ENCODE results near the gene TGFBRAP1. TPM values are rescaled to one million over a fixed set of nuclear protein-coding genes. Genes with fewer than 3 reads are reported as not detected.

The TGFBRAP1 gene
- total and polyA plus RNA-seq, 9 of the 15 experiments (the other 6 are each of a cell fraction or from before 2014, with no cell fraction given), result 3.7 to 18.0 (median 11.0) TPM

DNA sequence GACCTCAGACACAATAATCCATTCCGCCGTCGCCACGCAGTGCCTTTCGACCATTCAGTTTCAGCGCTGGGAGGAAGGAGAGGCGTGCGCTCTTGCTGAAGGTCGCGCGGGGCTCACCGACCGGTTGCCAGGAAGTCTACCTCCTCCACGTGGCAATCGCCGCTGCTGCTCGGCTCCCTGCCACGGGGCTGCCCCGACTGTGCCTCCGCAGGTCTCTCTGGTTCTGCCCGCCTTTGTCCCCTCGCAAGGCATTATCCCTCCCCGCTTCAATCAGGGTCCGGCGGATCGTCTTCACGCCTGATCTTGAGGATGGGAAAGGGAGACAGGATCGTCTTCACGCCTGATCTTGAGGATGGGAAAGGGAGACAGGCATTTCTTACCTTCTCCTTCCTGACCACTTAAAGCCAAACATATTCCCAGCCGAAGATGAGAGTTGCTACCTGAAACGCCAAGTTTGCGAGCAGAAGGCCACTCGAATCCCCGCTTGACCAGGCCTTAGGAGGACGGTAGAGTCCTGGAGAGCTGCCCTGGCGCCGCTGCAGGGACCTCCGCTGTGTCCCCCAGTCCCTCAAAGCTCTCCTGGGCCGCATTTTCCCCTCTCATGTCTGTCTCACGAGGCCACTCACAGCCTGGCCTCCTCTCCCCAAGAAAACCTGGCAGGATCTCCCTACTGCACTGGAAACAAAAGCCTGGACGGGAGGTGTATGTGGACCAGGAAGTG lies 92.3 kb downstream of the TGFBRAP1 start:
- H3K4me3 ChIP-seq, result no peak overlapping the region
- H3K79me2 ChIP-seq (ENCODE audit: control insufficient read depth, insufficient read depth, low read length), result no peaks in the 10 kb centered on the region
- ChIA-PET CTCF (ENCODE audit: low intra/inter-chr PET ratio) (interaction anchor here (1.1 kb wide), 1 partner anchor 123 kb away, joined by 5 read pairs; no protein-coding TSS in a partner anchor), POLR2A (no interaction called here)
- DNase-seq (ENCODE audit: extremely low read depth in 1 of 4, low spot score in 3 of 4), result no peak
- no peak for FAIRE-seq
- no peaks in the 10 kb centered on the region for H3K9me1 ChIP-seq (ENCODE audit: control insufficient read depth, insufficient read depth, low read length)
- H3K9me3 ChIP-seq (replicated peaks; ENCODE audit: control insufficient read depth, insufficient read depth, low read depth, low read length), result no peaks in the 10 kb centered on the region
- WGBS (ENCODE audit: insufficient coverage, low coverage, missing lambda C conversion rate), result 47% methylated on average over 30 of the region's 41 CpGs
- 0 out of 4 replicates have a peak overlapping the region, but pooled peaks of 1 of the 2 experiments have one; percentile 12 for H3K9ac ChIP-seq (ENCODE audit: insufficient read depth in 1 of 2, low read depth in 2 of 2, low read length in 2 of 2)
- H3K27ac ChIP-seq (ENCODE audit: extremely low read depth, low read depth, low read length), result no peak overlapping the region
- peaks cover 5% of the 10 kb centered on the region; the same call in 1 of the 2 replicates for H4K20me1 ChIP-seq (replicated peaks; ENCODE audit: control insufficient read depth, insufficient read depth, low read length)
- no peaks in the 10 kb centered on the region for H3K36me3 ChIP-seq (ENCODE audit: control insufficient read depth, insufficient read depth, low read length)
- no peak overlapping the region for H3K4me2 ChIP-seq (ENCODE audit: insufficient read depth, low read length)
- no peak for ATAC-seq
- in situ Hi-C loops (cut with MboI), result no loop called here
- TF ChIP-seq FOXJ3 (CRISPR knock-in tag; IDR thresholded peaks at IDR 0.05) (no peak), MTF1 (CRISPR knock-in tag; IDR thresholded peaks at IDR 0.05; ENCODE audit: borderline replicate concordance) (no peak), BRD9 (IDR thresholded peaks at IDR 0.05; ENCODE audit: low read depth, partially characterized antibody) (no peak), NR1H2 (CRISPR knock-in tag; IDR thresholded peaks at IDR 0.05) (no peak), ZNF140 (CRISPR knock-in tag; IDR thresholded peaks at IDR 0.05) (no peak), HCFC1 (IDR thresholded peaks at IDR 0.05; ENCODE audit: low read depth, low read length) (no peak)
- TF ChIP-seq, protein P1, sequence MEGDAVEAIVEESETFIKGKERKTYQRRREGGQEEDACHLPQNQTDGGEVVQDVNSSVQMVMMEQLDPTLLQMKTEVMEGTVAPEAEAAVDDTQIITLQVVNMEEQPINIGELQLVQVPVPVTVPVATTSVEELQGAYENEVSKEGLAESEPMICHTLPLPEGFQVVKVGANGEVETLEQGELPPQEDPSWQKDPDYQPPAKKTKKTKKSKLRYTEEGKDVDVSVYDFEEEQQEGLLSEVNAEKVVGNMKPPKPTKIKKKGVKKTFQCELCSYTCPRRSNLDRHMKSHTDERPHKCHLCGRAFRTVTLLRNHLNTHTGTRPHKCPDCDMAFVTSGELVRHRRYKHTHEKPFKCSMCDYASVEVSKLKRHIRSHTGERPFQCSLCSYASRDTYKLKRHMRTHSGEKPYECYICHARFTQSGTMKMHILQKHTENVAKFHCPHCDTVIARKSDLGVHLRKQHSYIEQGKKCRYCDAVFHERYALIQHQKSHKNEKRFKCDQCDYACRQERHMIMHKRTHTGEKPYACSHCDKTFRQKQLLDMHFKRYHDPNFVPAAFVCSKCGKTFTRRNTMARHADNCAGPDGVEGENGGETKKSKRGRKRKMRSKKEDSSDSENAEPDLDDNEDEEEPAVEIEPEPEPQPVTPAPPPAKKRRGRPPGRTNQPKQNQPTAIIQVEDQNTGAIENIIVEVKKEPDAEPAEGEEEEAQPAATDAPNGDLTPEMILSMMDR (IDR thresholded peaks at IDR 0.05 in 2 of 3, conservative IDR thresholded peaks at IDR 0.05 in 1 of 3; ENCODE audit: insufficient read depth in 2 of 3, low read depth in 1 of 3, low read length in 3 of 3), result no peak
- TF ChIP-seq, protein P2, sequence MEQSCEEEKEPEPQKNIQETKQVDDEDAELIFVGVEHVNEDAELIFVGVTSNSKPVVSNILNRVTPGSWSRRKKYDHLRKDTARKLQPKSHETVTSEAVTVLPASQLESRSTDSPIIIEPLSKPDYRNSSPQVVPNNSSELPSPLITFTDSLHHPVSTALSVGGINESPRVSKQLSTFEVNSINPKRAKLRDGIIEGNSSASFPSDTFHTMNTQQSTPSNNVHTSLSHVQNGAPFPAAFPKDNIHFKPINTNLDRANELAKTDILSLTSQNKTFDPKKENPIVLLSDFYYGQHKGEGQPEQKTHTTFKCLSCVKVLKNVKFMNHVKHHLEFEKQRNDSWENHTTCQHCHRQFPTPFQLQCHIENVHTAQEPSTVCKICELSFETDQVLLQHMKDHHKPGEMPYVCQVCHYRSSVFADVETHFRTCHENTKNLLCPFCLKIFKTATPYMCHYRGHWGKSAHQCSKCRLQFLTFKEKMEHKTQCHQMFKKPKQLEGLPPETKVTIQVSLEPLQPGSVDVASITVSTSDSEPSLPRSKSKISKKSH (CRISPR knock-in tag; IDR thresholded peaks at IDR 0.05), result no peak
- TF ChIP-seq, protein P3, sequence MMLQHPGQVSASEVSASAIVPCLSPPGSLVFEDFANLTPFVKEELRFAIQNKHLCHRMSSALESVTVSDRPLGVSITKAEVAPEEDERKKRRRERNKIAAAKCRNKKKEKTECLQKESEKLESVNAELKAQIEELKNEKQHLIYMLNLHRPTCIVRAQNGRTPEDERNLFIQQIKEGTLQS (IDR thresholded peaks at IDR 0.05), result no peak
- TF ChIP-seq, protein P3 (CRISPR knock-in tag; conservative IDR thresholded peaks at IDR 0.05), result no peak
- H3K4me1 ChIP-seq (replicated peaks in 1 of 2; ENCODE audit: control insufficient read depth in 2 of 2, insufficient read depth in 2 of 2, low read length in 2 of 2), result peaks cover 2 to 17% of the 10 kb centered on the region in 2 experiments; a peak in 3 of 5 replicates
- H2AFZ ChIP-seq (ENCODE audit: low read depth, low read length), result peak overlapping the region; percentile 41; the same call in 1 of the 2 replicates
- H3K27me3 ChIP-seq (ENCODE audit: control insufficient read depth in 2 of 2, insufficient read depth in 2 of 2, low read length in 2 of 2), result peaks cover 25 to 53% of the 10 kb centered on the region in 2 experiments
- no TSS peak for BruUV-seq (replicated peaks)
- intact Hi-C loops (cut with micrococcal nuclease), result loop anchor here (5.0 kb wide), 2 partner anchors 60 kb away; no protein-coding TSS in a partner anchor
